Fibroblast of pulmonary artery (primary cell): Measurements from ENCODE around the gene TBL1X.
A peak's percentile ranks its signal among the peaks of the same experiment; 100 is the strongest.

ENCODE experiments used
- DNase-seq: peaks from one replicate; pipeline ENCODE4 v3.0.0-alpha.2; 2010; ENCODE audit warnings: low read depth
- H3K4me3 ChIP-seq: replicated peaks from 2 replicates; pipeline ENCODE4 v1.5.1; 2011; ENCODE audit warnings: low read depth, mild to moderate bottlenecking, control low read depth, low read length, moderate library complexity
- CTCF ChIP-seq: IDR thresholded peaks from 2 replicates; pipeline ENCODE4 v1.5.1; 2011; ENCODE audit warnings: mild to moderate bottlenecking, control low read depth, low read length, inconsistent platforms; ENCODE audit errors: missing control alignments

Gene TBL1X

GRCh38 chrX:9515489-9515888 is 50.6 kb downstream of the TBL1X start:
- TF ChIP-seq CTCF, result no peak
- H3K4me3 ChIP-seq, result no peak overlapping the region
- peak; percentile 31 for DNase-seq

DNA sequence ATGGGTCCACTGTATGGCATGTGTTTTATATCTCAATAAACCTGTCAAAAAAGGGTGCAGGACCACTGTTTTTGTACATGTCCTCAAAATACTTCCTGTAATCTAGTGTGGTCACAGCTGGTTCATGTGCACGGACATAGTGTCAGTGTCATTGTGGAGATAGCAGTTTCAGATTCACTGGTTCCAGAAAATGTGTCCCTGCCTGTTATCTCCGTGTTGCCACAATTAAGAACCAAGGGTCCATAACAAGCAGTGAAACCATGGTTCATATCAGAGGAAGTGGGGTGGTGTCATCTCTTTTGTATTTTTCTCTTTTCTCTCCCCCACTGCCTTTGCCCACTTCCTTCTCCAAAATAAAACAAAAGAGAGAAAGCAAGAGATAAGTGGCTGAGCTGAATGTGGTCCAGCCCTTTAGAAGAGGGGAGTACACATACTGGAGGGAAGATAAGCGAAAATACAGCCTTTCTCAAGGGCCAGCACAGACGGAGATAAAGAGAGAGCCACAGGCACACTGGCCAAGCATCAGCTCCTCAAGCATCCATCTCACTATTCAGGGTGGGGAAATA is 51.2 kb downstream of the TBL1X start:
- TF ChIP-seq CTCF, result no peak
- peak; percentile 36 for DNase-seq

DNA sequence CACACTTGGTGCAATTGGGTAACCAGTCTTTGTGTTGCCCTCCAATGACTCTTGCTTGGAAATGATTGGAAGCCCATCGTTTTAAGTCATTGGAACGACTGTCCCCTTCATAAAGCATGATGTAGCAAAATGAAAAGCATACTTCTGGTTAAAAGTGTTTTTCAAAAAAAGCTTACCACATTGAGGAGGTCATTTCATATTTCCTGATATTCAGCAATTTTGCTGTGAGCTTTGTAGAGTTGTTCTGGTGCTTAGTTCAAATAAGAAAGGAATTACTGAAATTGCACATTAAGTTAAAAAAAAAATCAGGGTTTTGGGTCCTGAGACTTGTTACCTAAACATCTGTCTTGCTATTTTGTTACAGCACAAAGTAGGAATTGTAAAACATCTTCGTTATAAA is 51.8 kb downstream of the TBL1X start:
- no peak overlapping the region for H3K4me3 ChIP-seq
- TF ChIP-seq CTCF, result no peak
- DNase-seq, result no peak

More for the DNA sequence above, 51.2 kb downstream of the TBL1X start:
- no peak overlapping the region for H3K4me3 ChIP-seq

GRCh38 chrX:9518051-9518450 is 53.2 kb downstream of the TBL1X start:
- DNase-seq, result no peak
- TF ChIP-seq CTCF, result no peak

GRCh38 chrX:9518889-9519288 is 54.0 kb downstream of the TBL1X start:
- TF ChIP-seq CTCF, result no peak
- no peak overlapping the region for H3K4me3 ChIP-seq
- no peak for DNase-seq

More at GRCh38 chrX:9518051-9518450, 53.2 kb downstream of the TBL1X start:
- no peak overlapping the region for H3K4me3 ChIP-seq

DNA sequence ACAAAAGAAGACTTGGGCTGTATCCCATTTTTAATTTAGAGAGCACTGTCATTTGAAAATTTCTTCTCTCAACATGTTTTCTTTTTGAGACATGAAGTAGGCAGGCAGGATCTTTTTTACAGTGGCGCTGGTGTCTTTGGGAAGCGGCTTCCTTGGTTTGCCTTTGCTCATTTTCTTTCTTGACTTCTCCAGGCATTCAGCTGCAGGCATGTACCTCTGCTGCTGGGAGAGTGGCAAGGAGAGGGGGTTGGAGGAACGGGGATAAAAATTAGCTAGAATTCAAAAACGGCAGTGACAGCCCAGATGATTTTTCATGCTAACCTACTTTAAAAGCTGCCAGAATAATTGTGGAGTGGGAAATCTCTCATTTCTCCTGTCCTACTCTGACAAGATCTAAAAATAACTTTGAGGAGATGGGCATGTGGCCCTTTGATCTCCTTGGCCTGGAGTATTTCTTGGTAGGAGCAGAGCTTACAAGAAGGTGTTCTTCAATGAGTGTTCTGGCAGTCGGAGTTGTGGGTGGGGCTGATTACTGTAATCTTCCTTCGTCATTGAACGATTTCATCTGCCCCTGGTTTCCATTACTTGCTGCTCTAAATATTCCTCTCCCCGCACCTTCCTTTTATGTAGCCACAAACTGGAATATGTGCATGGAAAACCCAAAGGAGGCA is 54.8 kb downstream of the TBL1X start:
- H3K4me3 ChIP-seq, result no peak overlapping the region
- no peak for DNase-seq
- no peak for TF ChIP-seq CTCF

DNA sequence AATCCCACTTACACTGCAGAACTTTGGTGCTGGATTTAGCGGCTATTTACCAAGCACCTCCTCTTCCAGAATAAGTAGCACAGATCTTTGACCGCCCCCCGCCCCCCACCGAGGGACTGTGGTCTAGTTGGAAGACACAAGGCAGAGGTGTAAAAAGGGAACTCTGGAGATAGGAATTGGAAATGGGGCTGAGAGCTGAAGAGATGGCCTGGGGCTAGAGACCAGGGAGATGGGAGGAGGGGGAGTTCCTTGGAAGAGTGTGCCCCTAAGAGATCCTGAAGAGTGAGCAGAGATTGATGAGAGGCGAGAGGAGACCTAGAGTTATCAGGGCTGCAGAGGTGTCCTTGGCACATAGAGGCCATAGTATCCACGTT is 55.3 kb downstream of the TBL1X start:
- TF ChIP-seq CTCF, result no peak
- no peak for DNase-seq
- H3K4me3 ChIP-seq, result no peak overlapping the region
